LNCAP (cell line): ENCODE data around the gene CDCA5.

Source experiments
- TF ChIP-seq, protein P1 (sequence below): fragments of 450-650 bp; IDR thresholded peaks from 2 replicates; pipeline ENCODE4 v1.5.1; 2017; ENCODE audit warnings: mild to moderate bottlenecking

Gene CDCA5

DNA sequence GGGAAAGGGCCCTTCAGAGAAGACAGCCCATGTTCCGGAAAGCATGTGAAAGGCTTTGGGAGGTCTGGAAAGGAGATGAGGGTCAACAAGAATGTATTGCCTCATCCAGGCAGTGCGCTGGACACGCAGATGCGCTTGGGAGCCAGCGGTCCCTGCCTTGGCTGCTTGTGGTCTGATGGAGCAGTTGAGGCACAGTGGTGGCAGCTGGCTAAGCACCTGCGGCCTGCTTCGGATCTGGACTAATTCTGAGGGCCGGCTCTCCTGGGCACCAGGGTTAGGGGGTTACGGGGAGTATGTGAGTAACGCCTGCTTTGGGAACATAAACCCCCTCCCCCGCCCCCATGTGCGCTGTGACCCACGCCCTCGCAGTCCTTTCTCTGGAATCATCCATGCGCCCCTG lies 23.2 kb upstream of the CDCA5 start:
- TF ChIP-seq, protein P1, sequence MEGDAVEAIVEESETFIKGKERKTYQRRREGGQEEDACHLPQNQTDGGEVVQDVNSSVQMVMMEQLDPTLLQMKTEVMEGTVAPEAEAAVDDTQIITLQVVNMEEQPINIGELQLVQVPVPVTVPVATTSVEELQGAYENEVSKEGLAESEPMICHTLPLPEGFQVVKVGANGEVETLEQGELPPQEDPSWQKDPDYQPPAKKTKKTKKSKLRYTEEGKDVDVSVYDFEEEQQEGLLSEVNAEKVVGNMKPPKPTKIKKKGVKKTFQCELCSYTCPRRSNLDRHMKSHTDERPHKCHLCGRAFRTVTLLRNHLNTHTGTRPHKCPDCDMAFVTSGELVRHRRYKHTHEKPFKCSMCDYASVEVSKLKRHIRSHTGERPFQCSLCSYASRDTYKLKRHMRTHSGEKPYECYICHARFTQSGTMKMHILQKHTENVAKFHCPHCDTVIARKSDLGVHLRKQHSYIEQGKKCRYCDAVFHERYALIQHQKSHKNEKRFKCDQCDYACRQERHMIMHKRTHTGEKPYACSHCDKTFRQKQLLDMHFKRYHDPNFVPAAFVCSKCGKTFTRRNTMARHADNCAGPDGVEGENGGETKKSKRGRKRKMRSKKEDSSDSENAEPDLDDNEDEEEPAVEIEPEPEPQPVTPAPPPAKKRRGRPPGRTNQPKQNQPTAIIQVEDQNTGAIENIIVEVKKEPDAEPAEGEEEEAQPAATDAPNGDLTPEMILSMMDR, result no peak

DNA sequence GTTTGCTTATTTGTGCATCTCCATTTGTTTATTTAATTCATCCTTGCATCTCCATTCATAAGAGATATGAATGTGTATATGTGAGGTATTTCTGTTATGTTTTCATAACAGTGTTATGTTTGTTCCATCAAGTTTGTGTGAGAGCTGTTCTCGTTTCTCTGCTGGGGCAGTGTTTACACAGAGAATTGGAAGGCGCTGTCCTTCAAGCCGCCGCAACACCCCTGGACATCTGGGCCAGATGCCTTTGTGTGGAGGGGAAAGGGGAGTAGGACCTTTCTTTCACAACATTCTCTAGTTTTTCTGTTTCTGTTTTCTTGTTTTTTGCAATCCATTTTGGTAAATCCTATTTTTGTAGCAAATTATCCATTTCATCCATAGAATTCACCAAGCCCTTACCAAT lies 20.8 kb upstream of the CDCA5 start:
- TF ChIP-seq, protein P1, result no peak

DNA sequence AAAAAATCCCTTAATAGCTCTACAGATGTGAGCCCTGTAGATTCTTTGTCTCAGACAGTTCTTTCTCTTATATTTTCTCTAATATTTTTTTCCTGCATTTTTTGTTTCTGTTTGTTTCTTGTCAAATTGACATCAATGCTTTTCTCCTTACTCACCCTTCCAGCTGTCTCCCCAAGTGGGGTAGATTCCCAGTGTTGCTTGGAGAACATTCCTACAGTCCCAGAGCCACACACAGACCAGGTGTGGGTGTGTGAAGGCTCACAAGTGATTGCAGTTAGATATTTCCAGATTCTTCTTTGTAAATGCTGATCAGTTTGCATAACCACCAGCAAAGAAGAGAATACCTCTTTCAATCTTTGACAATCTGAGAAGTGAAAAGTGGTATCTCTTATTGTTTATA lies 19.6 kb upstream of the CDCA5 start:
- TF ChIP-seq, protein P1, result no peak

DNA sequence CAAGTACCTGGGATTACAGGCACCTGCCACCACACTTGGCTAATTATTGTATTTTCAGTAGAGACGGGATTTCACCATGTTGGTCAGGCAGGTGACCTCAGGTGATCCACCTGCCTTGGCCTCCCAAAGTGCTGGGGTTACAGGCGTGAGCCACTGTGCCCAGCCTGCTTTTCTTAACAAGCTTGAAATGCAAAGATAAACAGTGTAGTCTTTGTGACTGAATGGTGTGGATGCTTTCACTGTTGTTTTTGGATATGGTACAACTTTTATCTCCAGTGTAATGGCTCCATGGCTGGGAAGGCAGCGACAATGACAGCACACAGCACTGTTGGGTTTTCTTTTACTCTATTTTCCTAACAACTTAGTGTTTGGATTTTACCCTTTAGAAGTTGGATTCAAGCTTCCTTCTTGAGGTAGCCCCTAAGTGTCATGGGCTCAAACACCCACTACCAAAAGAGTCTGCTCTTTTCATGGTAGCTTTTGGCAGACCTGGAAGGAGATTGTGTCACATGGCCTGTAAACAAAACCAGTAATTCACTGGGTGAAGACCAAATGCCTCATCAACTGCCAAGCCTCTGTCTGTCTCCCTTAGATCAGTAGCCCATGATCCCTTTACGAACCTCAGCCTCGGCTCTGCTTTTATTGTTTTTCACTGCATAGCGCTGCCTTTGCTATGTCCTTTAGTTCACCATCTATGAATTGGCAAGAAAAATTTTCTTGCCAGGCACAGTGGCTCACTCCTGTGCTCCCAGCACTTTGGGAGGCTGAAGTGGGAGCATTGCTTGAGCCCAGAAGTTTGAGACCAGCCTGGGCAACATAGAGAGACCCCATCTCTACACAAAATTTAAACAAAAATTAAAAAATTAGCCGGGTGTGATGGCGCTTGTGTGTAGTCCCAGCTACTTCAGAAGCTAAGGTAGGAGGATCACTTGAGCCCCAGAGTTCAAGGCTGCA lies 18.6 kb upstream of the CDCA5 start:
- TF ChIP-seq, protein P1, result no peak

DNA sequence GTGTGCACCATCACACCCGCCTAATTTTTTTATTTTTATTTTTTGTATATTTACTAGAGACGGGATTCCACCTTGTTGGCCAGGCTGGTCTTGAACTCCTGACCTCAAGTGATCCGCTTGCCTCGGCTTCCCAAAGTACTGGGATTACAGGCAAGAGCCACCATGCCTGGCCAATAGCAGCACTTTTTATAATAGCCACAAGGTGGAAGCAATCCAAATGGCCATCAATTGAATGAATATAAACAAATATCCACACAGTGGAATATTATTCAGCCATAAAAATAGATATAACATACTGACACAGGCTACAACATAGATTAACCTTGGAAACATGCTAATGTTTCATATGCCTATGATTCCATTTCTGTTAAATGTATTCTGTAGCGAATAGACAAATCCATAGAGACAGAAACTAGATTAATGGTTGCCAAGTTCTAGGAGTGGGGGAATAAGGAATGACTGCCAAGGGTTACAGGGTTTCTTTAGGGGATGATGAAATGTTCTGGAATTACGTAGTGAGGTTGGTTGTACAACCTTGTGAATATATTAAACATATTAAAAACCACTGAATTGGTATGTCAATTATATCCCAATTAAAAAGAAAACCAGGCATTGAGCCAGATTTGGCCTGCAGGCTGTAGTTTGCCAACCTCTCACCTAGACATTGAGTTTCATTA lies 17.0 kb upstream of the CDCA5 start:
- TF ChIP-seq, protein P1, result no peak

DNA sequence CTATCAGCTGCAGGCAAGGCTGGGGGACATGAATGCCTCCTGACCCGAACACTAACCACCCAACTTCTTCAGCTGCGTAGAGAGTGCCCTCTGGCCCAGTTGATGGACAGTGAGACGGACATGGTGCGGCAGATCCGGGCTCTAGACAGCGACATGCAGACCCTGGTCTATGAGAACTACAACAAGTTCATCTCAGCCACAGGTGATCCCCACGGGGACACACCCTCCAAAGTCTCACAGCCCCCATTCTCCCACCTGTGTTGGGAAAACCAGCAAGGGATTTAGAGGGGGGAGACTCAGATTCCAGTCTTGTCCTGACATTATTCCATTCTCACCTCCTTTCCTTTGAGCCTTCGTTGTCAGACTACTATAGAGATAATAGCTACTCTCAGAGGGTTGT lies 13.1 kb upstream of the CDCA5 start:
- TF ChIP-seq, protein P1, result no peak

DNA sequence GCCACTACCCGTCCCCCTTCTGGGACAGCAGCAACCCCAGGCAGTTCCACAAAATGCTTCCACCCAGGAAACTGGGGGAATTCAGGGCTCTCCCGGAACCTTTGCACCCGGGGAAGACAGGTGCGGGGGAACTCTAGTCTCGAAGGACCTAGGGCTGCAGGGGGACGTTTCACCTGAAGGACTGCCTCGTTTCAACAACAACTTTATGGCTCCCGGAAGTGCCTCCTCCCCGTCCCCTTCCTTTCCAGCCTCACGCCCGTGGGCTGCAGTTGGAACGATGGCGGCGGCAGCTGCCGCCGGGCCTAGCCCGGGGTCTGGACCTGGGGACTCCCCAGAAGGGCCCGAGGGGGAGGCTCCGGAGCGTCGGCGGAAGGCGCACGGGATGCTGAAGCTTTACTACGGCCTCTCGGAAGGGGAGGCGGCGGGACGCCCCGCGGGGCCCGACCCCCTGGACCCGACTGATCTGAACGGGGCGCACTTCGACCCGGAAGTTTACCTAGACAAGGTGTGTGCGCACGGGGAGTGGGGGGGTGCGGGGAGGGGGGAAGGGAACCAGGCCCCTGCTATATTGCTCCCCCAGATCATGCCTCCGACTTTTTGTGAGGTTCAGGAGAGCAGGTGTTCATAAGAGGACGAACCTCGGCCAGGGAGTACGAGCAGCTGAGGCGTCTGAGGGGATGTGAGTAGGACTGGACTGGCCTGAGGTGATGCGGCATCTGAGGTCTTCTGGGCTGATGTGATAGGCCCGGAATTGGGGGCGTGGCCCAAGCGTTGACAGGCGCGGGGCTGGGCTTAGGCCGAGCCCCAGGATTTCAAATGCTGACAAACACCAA lies 12.3 kb upstream of the CDCA5 start, which contains the start of gene VPS51:
TSS of gene VPS51 (plus strand) at position 241 of the 833 bp plus-strand sequence. CDS start at position 278, 37 bp downstream.
- TF ChIP-seq, protein P1, result no peak
